ENCODE measurements around the gene MACROD1.

MACROD1 gene

GRCh38 chr11:64204464-64204989 is 38.6 kb upstream of the MACROD1 start:
- Histone ChIP-seq H3K27ac (ENCODE audit: insufficient read depth, low read length, poor library complexity, severe bottlenecking) (no peak overlapping the region), H3K4me1 (ENCODE audit: control insufficient read depth, insufficient read depth, low read length, poor library complexity, severe bottlenecking) (peaks cover 43% of the 10 kb centered on the region), H3K36me3 (ENCODE audit: control insufficient read depth, insufficient read depth, low read length) (peaks cover 48% of the 10 kb centered on the region), H3K9me3 (ENCODE audit: control insufficient read depth, low read length) (no peaks in the 10 kb centered on the region), H3K27me3 (replicated peaks; ENCODE audit: control insufficient read depth, insufficient read depth, low read length, poor library complexity, severe bottlenecking) (no peaks in the 10 kb centered on the region), H3K4me3 (ENCODE audit: insufficient read depth, low read depth, low read length, poor library complexity, severe bottlenecking) (no peak overlapping the region)
- peak; percentile 71 to 78 (median 73) for DNase-seq

GRCh38 chr11:64204080-64204440 is 38.1 kb upstream of the MACROD1 start:
- no peaks in the 10 kb centered on the region for H3K9me3 ChIP-seq (ENCODE audit: control insufficient read depth, low read length)
- no peak overlapping the region for H3K4me3 ChIP-seq (ENCODE audit: insufficient read depth, low read depth, low read length, poor library complexity, severe bottlenecking)
- DNase-seq = no peak
- H3K4me1 ChIP-seq (ENCODE audit: control insufficient read depth, insufficient read depth, low read length, poor library complexity, severe bottlenecking) = peaks cover 43% of the 10 kb centered on the region
- no peaks in the 10 kb centered on the region for H3K27me3 ChIP-seq (replicated peaks; ENCODE audit: control insufficient read depth, insufficient read depth, low read length, poor library complexity, severe bottlenecking)
- H3K36me3 ChIP-seq (ENCODE audit: control insufficient read depth, insufficient read depth, low read length) = peaks cover 46% of the 10 kb centered on the region
- H3K27ac ChIP-seq (ENCODE audit: insufficient read depth, low read length, poor library complexity, severe bottlenecking) = no peak overlapping the region

GRCh38 chr11:64203421-64204079 is 37.6 kb upstream of the MACROD1 start:
- H3K4me3 ChIP-seq (ENCODE audit: insufficient read depth, low read depth, low read length, poor library complexity, severe bottlenecking) = no peak overlapping the region
- DNase-seq = no peak
- H3K4me1 ChIP-seq (ENCODE audit: control insufficient read depth, insufficient read depth, low read length, poor library complexity, severe bottlenecking) = peaks cover 40% of the 10 kb centered on the region
- no peaks in the 10 kb centered on the region for H3K27me3 ChIP-seq (replicated peaks; ENCODE audit: control insufficient read depth, insufficient read depth, low read length, poor library complexity, severe bottlenecking)
- H3K36me3 ChIP-seq (ENCODE audit: control insufficient read depth, insufficient read depth, low read length) = peaks cover 51% of the 10 kb centered on the region
- H3K9me3 ChIP-seq (ENCODE audit: control insufficient read depth, low read length) = no peaks in the 10 kb centered on the region
- H3K27ac ChIP-seq (ENCODE audit: insufficient read depth, low read length, poor library complexity, severe bottlenecking) = no peak overlapping the region

- Histone ChIP-seq H3K27me3 (replicated peaks; ENCODE audit: control insufficient read depth, insufficient read depth, low read length, poor library complexity, severe bottlenecking) (no peaks in the 10 kb centered on the region), H3K4me3 (ENCODE audit: insufficient read depth, low read depth, low read length, poor library complexity, severe bottlenecking) (no peak overlapping the region), H3K27ac (ENCODE audit: insufficient read depth, low read length, poor library complexity, severe bottlenecking) (no peak overlapping the region), H3K36me3 (ENCODE audit: control insufficient read depth, insufficient read depth, low read length) (peaks cover 56% of the 10 kb centered on the region), H3K4me1 (ENCODE audit: control insufficient read depth, insufficient read depth, low read length, poor library complexity, severe bottlenecking) (peaks cover 35% of the 10 kb centered on the region), H3K9me3 (ENCODE audit: control insufficient read depth, low read length) (no peaks in the 10 kb centered on the region)
- no peak for DNase-seq
Measured at GRCh38 chr11:64202992-64203391, 37.1 kb upstream of the MACROD1 start.

- peaks cover 20% of the 10 kb centered on the region for H3K4me1 ChIP-seq (ENCODE audit: control insufficient read depth, insufficient read depth, low read length, poor library complexity, severe bottlenecking)
- no peaks in the 10 kb centered on the region for H3K27me3 ChIP-seq (replicated peaks; ENCODE audit: control insufficient read depth, insufficient read depth, low read length, poor library complexity, severe bottlenecking)
- peaks cover 71% of the 10 kb centered on the region for H3K36me3 ChIP-seq (ENCODE audit: control insufficient read depth, insufficient read depth, low read length)
- no peak overlapping the region for H3K4me3 ChIP-seq (ENCODE audit: insufficient read depth, low read depth, low read length, poor library complexity, severe bottlenecking)
- no peak overlapping the region for H3K27ac ChIP-seq (ENCODE audit: insufficient read depth, low read length, poor library complexity, severe bottlenecking)
- no peak for DNase-seq
- H3K9me3 ChIP-seq (ENCODE audit: control insufficient read depth, low read length) = no peaks in the 10 kb centered on the region
Measured at GRCh38 chr11:64201543-64201942, 35.6 kb upstream of the MACROD1 start.

GRCh38 chr11:64198511-64198910 is 32.6 kb upstream of the MACROD1 start:
- no peaks in the 10 kb centered on the region for H3K4me1 ChIP-seq (ENCODE audit: control insufficient read depth, insufficient read depth, low read length, poor library complexity, severe bottlenecking)
- H3K9me3 ChIP-seq (ENCODE audit: control insufficient read depth, low read length) = no peaks in the 10 kb centered on the region
- no peaks in the 10 kb centered on the region for H3K27me3 ChIP-seq (replicated peaks; ENCODE audit: control insufficient read depth, insufficient read depth, low read length, poor library complexity, severe bottlenecking)
- DNase-seq = no peak
- H3K36me3 ChIP-seq (ENCODE audit: control insufficient read depth, insufficient read depth, low read length) = peaks cover 93% of the 10 kb centered on the region
- no peak overlapping the region for H3K4me3 ChIP-seq (ENCODE audit: insufficient read depth, low read depth, low read length, poor library complexity, severe bottlenecking)
- no peak overlapping the region for H3K27ac ChIP-seq (ENCODE audit: insufficient read depth, low read length, poor library complexity, severe bottlenecking)

- Histone ChIP-seq H3K36me3 (ENCODE audit: control insufficient read depth, insufficient read depth, low read length) (peaks cover 87% of the 10 kb centered on the region), H3K27ac (ENCODE audit: insufficient read depth, low read length, poor library complexity, severe bottlenecking) (no peak overlapping the region), H3K27me3 (replicated peaks; ENCODE audit: control insufficient read depth, insufficient read depth, low read length, poor library complexity, severe bottlenecking) (no peaks in the 10 kb centered on the region), H3K4me1 (ENCODE audit: control insufficient read depth, insufficient read depth, low read length, poor library complexity, severe bottlenecking) (no peaks in the 10 kb centered on the region), H3K4me3 (ENCODE audit: insufficient read depth, low read depth, low read length, poor library complexity, severe bottlenecking) (no peak overlapping the region), H3K9me3 (ENCODE audit: control insufficient read depth, low read length) (no peaks in the 10 kb centered on the region)
- no peak for DNase-seq
Measured at GRCh38 chr11:64196626-64197025, 30.7 kb upstream of the MACROD1 start.

GRCh38 chr11:64192434-64192833 is 26.5 kb upstream of the MACROD1 start:
- Histone ChIP-seq H3K27me3 (replicated peaks; ENCODE audit: control insufficient read depth, insufficient read depth, low read length, poor library complexity, severe bottlenecking) (no peaks in the 10 kb centered on the region), H3K36me3 (ENCODE audit: control insufficient read depth, insufficient read depth, low read length) (peaks cover 51% of the 10 kb centered on the region), H3K4me3 (ENCODE audit: insufficient read depth, low read depth, low read length, poor library complexity, severe bottlenecking) (no peak overlapping the region), H3K9me3 (ENCODE audit: control insufficient read depth, low read length) (no peaks in the 10 kb centered on the region), H3K27ac (ENCODE audit: insufficient read depth, low read length, poor library complexity, severe bottlenecking) (no peak overlapping the region), H3K4me1 (ENCODE audit: control insufficient read depth, insufficient read depth, low read length, poor library complexity, severe bottlenecking) (no peaks in the 10 kb centered on the region)
- DNase-seq = no peak

- peak in 1 of 3 donors; percentile 14 for DNase-seq
- Histone ChIP-seq H3K27me3 (replicated peaks; ENCODE audit: control insufficient read depth, insufficient read depth, low read length, poor library complexity, severe bottlenecking) (no peaks in the 10 kb centered on the region), H3K9me3 (ENCODE audit: control insufficient read depth, low read length) (no peaks in the 10 kb centered on the region), H3K4me1 (ENCODE audit: control insufficient read depth, insufficient read depth, low read length, poor library complexity, severe bottlenecking) (peaks cover 5% of the 10 kb centered on the region), H3K4me3 (ENCODE audit: insufficient read depth, low read depth, low read length, poor library complexity, severe bottlenecking) (no peak overlapping the region), H3K27ac (ENCODE audit: insufficient read depth, low read length, poor library complexity, severe bottlenecking) (no peak overlapping the region), H3K36me3 (ENCODE audit: control insufficient read depth, insufficient read depth, low read length) (no peaks in the 10 kb centered on the region)
Measured at GRCh38 chr11:64186492-64187165, 20.7 kb upstream of the MACROD1 start.

Measured in effector memory CD4-positive, alpha-beta T cell (primary cell).